Left forelimb (tissue), 1 donor: ENCODE data around the gene GRAMD2B.
"Not testable (repeated sequence)": the region's sequence is repeated elsewhere in the genome, so short reads cannot be mapped to it uniquely, and the experiment has no call there.

Experiments
- DNase-seq: peaks from one replicate; pipeline ENCODE4 v3.0.0-alpha.2; 2018; ENCODE audit warnings: low spot score

GRAMD2B gene

DNA sequence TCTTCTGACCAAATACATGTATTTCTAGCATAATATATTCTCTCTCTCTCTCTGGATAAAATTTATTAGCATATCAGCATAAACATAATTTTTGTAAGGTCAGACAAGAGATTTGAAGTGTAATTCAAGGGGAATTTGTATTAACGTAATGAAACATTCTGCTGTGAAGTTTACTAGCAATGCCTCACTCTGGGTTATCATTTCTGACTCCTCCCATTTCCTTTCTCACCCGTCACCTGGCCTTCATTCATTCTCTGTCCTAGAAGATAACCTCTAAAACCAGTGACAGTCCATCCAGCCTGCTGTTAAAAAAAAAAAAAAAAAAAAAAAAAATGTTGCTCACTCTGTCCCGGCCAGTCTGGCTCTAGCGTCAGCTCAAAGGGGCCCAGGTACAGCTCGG lies 27.1 kb downstream of the GRAMD2B start:
- no peak for DNase-seq

DNA sequence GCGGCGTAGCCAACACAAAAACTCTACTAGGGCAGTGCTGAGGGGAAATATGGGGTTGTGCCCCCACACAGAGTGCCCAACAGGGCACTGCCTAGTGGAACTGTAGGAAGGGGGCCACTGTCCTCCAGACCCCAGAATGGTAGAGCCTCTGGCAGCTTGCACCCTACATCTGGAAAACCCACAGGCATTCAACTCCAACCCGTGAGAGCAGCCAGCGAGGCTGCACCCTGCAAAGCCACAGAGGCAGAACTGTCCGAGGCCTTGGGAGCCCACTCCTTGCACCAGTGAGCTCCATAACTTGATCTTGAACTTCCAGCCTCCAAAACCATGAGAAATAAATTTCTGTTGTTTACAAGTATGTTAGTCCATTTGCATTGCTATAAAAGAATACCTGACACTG lies 27.7 kb downstream of the GRAMD2B start:
- DNase-seq: no peak

DNA sequence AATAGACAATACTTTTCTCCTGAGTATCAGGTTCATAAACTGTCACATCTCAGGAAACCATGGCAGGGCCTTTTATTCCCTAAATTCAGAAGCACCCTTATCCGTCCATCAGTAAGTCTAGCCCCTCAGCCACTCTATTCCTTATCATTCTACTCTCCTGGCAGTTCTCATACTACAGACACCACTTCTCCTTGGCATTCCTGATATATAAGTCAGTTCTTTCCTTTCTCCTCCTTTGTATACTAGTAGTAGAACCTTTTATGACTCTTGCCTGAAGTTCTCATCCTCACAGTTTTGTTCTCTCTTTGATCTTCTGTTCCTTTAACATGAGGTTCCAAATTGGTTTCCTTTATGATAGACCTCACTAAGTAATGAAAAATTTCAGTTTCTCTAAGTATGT lies 29.3 kb downstream of the GRAMD2B start:
- no peak for DNase-seq

DNA sequence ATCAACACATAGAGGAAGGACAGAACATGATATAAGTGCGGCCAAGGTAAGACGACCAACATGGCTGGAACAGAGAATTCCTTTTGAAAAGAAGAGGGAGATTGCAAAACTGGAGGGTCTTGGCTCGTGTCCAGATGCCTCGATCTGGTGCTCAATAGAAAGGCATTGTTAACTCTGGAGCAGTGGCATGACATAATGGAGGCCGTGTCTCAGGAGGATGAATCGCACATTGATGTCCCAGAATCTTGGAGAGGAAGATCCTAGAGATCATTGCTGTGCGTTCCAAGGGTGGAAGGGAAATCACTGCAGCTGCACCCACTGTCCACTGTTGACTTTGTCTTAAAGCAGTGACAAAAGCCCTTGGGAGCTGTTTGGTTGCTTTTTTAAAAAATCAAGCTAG lies 30.9 kb downstream of the GRAMD2B start:
- no peak for DNase-seq

DNA sequence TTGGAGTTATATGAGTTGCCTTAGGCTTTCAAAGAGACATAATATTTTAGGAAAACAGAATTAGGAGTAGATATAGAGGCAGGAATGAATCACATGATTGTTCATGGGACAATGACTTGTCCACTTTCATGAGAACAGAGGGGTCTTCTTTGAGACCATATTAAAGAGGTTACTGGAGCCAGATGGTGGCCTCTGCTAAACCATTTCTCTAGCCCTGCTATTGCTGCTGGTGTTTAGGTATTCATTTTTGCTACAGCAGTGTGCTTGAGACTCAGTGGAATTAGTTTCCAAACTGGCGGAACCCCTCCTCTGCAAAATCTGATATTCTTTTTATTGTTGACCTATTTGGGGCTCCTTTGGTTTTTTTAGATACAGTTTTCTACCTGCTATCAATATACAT lies 31.3 kb downstream of the GRAMD2B start:
- DNase-seq: no peak

DNA sequence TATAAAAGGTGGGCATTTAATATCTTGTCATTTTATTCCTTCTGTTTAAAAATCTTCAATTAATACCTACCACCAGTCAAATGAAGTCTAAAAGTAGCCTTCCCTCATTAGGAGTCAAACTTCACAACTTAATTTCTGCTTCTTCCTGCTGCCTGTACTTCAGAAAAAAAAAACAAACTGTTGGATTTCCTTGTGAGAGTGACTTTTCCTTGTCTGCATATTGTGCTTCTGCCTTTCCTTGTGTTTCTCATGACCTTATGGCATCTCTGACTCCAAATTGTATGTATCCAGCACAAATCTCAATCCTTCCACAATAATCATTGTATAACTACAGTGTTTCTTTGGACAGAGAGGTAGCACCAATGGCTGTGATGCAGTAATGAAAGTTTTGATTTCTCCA lies 32.1 kb downstream of the GRAMD2B start:
- no peak for DNase-seq

DNA sequence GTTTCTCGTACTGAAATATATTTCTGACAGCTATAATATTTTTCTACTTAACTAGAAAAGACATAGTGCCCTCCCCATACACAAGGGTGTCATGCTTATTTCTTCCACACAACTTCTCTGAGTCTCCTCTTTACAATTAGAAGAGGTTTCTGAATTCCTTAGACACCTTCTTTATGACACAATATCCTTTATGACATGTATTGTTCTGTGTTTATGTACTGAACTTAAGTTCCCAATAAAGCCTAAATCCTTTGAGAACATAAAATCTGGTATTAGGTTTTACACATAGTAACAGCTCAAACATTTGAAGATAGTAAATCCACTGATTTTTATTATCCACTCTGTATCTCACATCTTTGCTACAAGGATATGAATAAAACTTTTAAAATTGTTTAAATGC lies 32.5 kb downstream of the GRAMD2B start:
- DNase-seq: no peak

DNA sequence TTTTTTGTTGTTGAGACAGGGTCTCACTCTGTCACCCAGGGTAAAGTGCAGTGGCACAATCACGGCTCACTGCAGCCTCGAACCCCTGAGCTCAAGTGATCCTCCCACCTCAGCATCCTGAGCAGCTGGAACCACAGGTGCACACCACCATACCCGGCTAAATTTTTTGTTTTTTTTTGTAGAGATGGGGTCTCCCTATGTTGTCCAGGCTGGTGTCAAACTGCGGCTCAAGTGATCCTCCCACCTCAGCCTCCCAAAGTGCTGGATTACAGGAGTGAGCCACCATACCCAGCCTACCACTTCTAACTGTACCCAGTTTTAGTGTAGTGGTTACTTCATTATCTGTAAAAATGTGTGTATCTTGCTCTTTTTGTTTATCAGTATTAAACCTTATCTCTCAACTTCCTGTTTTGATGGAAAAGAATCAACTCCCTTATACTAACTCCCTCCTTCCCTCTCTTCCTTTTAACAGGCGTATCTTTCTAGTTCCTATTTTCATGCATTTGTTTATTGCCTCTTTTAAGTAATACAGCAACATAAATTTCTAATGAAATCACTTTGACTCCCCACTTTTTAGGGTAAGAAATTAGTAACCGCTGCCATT lies 33.1 kb downstream of the GRAMD2B start:
- DNase-seq: no peak

DNA sequence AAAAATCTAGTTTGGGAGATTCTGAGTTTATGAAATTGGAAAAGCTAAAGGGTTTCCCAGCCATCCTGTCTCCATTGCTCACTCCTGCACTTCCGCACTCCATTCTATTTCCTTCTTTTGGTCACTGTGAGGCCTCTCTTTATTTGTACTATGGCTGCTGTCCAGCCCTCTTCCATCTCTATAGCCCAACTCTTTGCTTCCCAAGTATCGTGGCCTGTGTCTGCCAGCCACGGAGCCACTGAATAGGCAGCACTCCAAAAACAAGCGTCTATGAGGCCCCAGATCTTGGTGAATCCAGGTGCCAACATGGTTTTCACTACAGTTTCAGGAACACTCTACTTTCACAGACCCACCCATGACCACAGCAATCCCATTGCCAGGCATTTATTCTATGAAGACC lies 37.2 kb downstream of the GRAMD2B start:
- no peak for DNase-seq

DNA sequence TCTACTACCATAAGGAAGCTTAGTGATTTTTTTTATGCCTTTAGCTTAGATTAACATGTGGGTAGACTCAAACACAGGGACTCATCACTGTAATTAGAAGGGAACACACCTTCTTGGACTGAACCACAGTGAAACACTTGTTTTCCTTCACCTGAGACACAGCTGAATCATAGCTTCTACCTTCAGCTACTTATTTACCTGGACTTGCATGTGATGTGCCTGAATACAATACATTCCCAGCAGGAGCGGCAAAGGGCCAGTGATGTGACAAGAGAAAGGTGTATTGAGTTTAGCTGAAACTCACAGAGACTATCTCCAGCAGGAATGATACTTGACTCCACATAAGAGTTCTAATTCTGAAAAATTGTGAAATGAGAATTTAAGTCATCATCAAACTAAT lies 37.8 kb downstream of the GRAMD2B start:
- no peak for DNase-seq

DNA sequence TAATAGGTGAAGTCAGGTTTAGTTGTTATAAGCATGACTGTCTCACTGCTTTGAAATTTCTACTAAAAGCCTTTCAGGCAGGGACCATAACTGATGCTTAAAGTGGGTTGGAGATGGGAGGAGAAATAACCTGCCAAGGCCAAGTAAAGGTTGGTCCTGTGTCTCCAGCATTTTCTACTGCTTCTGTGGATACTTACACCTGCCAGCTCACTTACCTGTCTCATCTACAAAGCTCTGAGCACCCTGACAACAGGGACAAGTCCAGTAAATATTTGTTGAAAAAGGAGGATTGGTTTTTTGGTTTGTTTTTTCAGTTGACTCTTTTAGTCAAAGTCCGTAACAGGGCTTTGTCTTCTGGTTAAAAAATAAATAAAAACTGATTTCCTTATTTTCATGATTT lies 38.6 kb downstream of the GRAMD2B start:
- no peak for DNase-seq

DNA sequence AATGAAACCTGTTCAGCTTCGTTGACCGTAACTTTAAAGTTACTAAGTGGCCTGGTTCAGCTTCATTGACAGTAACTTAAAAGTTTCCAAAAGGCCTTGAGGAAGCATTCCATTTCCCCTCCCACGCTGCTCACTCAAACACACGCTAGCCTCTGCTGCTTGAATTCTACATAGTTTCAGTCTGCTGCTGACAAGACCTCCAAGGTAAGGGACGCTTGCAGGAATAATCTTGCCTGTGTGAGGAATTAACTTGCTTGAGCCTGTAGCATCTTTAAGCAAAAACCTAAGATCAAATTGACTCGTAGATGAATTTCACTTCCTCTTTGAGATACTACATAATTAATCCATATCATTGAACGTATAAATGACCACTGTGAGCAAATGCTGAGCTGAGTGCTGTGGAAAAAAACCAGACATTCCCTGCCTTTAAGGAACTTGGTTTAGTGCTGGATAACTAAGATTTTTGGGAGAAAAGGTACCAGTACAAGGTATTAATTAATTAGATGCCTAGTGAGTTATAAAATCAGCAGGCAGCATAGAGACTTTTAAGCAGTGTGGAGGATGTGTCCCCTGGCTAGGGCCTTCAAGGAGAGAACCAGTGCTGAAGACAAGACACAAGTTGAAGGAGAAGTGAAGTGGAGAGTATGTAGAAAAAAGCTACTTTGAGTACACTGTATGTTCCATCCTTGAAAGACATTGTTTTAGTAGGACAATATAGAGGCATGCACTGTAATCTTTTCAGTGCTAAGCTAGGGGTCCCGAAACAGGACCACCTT lies 39.2 kb downstream of the GRAMD2B start:
- DNase-seq: no peak

DNA sequence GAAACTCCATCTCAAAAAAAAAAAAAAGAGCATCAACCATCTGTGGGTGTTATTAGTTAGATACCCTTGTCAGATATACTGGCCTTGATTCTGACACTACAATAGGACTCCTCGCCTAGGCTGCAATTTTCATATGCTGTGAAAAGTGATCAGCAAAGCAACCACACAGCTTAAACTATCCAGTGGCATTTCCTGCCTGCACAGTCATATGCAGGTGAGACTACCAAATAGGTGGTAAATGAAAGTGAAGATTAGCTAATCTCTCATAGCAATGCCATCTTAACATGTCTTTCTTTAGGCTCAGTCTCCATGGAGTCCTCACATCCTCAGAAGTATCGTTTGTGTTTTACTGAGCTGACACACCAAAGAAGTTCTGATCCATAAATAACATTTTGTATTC lies 40.8 kb downstream of the GRAMD2B start:
- no peak for DNase-seq

DNA sequence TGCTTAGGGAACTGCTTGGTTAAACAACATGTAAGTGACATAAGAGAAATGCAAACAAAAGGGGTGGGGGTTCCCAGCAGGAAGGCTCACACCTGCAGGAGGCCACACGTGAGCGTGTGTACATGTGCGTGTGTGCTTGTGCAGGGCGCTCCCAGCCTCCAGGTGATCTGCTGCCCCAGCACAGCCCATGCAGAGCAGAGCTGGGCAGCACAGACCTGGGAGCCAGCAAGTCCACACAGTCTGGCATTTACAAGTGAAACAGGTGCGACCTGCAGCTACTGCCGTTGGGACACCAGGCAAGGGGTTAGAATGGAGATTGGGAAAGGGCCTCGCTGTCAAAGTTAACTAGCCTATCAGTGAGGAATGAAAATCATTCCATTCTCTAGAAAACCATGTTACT lies 41.8 kb downstream of the GRAMD2B start:
- DNase-seq: no peak

DNA sequence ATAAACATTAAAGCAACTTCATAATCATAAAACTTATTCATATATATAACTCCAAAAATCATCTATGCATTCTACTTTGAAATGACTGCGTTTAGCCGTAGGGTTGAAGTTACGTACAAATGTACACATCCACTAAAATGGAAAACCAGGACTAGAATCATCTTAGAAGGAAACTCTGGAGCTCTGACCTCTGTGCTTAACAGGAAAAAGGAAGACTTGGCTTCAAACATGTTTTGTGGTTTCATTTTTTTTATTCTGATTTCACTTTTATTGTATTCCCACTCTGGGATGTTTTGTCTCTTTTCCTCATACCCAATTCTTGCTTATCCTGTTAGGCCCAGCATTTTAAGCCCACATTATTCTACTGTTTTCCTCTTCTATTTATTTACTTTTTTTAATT lies 44.9 kb downstream of the GRAMD2B start:
- no peak for DNase-seq

DNA sequence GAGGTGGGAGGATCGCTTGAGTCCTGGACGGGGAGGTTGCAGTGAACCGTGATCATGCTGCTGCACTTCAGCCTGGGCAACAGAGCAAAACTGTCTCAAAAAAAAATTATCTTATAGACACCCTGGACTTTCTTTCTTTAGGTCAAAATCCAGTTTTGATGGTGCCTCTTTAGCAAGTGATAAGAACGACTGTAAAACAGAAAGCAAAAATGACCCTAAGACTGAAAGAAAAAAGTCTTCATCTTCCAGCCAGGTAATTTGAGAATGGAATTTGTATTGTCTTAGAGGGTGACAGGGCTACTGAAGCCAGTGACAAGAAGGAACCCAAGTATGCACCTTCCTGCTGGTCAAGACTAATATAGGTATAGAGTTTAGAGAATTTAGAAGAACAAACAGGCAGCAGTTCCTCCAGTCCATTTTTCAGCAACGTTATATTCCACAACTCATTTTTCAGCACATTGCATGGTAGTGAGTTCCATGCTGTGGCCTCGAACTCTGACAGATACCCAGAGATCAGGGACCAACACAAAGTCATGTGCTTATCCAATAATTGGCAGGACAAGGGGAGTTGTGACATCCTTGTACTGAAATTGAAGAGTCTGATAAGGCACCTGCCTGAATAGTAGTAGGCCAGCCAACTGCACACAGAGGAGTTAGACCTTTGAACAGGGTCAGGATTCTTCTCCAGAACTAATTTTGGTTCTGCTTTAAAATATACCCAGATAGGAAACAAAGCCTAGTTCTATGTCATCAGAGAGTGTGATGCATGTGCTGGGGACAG lies 46.5 kb downstream of the GRAMD2B start:
- DNase-seq: no peak

DNA sequence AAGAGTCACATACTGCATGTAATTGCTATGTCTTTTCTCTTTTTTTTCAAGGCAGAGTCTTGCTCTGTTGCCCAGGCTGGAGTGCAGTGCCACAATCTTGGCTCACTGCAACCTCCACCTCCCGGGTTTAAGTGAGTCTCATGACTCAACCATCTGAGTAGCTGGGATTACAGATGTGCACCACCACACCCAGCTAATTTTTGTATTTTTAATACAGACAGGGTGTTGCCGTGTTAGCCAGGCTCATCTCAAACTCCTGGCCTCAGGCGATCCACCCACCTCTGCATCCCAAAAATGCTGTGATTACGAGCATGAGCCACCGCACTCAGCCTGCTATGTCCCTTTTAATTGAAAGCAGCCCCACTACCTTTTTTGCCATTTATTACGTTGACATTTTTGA lies 47.3 kb downstream of the GRAMD2B start:
- DNase-seq: not testable (repeated sequence)

DNA sequence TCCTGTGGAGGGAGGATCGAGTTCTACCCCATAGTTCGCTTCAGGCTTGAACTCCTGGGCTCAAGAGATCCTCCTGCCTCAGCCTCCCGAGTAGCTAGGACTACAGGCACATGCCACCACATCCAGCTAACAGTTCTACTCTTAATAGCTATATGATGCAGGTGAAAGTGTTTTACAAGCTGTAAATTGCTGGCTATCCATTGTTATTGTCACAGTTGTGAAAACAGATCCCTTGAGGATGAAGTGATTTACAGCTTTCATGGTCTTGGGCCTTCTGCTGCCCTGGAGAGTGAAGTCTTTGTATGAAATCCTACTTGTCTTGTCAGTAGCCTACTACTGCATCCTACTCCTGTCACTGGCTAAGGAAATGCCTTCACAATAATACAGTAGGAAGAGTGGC lies 48.0 kb downstream of the GRAMD2B start:
- DNase-seq: no peak

DNA sequence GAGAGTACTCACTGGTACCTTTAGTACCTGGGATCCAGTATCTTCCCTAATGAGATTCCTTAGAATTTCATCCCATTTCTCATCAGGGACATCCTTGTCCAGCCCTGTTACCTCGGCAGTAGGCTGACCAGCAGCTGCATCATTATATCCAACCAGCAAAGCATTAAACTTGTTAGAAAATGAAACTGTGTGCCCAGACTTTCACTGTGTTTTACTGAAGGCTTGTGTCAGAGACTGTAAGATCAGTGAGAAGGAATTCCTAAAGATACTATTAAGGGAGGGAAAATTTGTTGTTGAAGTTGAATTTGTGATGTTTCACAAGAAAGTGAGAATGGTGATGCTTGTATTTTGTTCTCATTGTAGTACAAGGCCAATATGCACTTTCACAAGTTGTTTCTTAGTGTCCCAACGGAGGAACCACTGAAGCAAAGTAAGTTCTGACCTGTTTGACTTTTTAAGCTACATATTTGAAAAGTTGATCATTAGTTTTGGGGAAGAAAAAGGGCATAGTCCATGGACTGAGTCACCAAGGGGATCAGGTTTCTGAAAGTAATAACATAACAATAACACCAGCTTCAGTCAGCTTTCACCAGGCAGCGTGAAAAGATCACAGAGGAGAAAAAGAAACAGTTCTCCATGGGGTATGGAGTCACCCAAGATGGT lies 48.8 kb downstream of the GRAMD2B start:
- DNase-seq: no peak

DNA sequence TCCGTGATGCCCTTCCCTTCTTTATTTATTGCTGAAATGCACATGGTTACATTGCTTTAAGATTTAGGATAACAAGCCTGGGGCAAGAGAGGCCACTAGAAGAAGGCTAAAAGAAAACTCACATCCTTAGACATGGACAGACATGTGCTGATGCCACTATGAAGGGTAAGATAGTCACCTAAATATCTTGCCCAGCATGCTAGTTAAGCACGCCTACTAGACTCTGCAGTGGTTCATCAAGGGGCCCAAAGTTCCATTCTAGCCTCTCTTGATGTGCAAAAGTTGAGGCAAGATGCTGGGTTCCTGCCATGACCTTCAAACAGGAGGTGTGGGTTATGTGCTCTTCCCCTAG lies 49.3 kb downstream of the GRAMD2B start:
- no peak for DNase-seq

DNA sequence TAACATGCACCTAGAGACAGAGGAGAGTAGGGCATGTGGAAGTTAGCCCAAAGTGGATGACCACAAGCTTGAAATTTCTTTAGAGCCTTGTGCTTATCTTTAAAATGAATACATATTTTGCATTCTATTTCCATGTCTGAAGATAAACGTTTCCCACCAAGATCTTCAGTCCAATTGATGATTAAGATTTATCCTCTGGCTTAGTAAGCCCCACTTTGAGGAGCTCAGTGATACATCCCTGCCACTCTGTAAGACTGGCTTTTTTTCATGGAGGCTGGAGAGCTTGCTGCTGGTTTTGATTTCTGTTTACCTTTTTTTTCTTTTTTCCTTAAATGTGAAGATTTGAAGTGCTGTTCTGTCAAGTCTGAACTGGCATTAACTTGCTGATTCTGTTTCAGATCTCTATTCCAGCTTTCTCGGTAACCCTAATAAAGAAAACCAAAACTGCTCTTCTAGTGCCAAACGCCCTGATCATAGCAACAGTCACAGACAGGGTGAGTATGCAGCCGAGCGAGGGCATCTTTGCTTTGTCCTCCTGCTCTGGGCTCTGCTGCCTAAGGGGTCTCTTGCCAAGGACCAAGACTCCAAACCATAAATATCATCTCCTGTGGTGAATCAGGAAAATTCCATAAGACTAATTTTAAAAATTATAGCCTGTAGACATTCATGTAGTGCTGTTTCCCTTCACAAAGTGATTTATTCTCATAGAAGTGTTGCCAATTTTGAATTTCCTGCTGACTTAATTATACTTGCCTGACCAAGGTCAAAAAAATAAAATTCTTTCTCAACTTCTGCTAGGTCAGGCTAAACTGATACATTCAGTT lies 54.3 kb downstream of the GRAMD2B start:
- DNase-seq: no peak

DNA sequence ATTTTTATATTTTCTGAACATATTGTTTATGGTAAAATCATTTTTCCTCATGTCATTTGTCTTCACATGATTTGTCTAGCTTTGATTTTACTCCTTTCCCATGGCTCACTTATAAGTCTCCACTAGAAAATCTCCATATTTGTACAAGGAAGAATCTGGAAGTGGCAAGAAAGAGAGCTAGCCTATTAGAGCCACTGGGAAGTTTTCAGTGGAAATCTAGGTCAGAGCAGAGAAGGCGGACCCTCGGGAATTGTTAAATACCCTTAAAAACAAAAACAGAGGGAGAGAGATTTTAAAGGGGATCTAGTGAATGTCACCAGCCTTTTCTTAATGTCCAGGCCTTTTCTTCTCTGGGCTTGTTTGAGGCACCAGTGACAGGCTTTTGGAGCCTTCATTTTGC lies 56.6 kb downstream of the GRAMD2B start:
- DNase-seq: no peak
